HepG2 (cell line): ENCODE results near the gene LRRTM3.

Experiments used
- CTCF ChIP-seq: sonication (generic); formaldehyde crosslinking; IDR thresholded peaks from 2 replicates; pipeline ENCODE4 v1.5.0; 2020; ENCODE audit warnings: mild to moderate bottlenecking, missing genetic modification reagents, moderate library complexity
- EP300 ChIP-seq, 3 experiments: sonication (generic) in 1 of 3; formaldehyde crosslinking in 1 of 3; IDR thresholded peaks; 2 replicates each; pipeline versions ENCODE4 v1.5.1 to v1.6.1; 2011 to 2020; ENCODE audit warnings: low read depth in 2 of 3, low read length in 2 of 3, borderline replicate concordance in 1 of 3, improper control_type of control experiment in 1 of 3, mild to moderate bottlenecking in 1 of 3, missing genetic modification reagents in 1 of 3, moderate library complexity in 1 of 3
- FOXJ3 ChIP-seq: sonication (generic); formaldehyde crosslinking; IDR thresholded peaks from 2 replicates; pipeline ENCODE4 v1.4.0; 2020; ENCODE audit warnings: missing genetic modification reagents, mild to moderate bottlenecking, borderline replicate concordance
- GATA4 ChIP-seq: sonication (generic); IDR thresholded peaks from 2 replicates; pipeline ENCODE4 v1.6.1; 2016; ENCODE audit warnings: antibody characterized with exemption, low read depth, borderline replicate concordance
- MAX ChIP-seq: IDR thresholded peaks from 2 replicates; pipeline ENCODE4 v1.6.1; 2012; ENCODE audit warnings: inconsistent platforms
- POGZ ChIP-seq: sonication (generic); formaldehyde crosslinking; IDR thresholded peaks from 2 replicates; pipeline ENCODE4 v1.4.0; 2020; ENCODE audit warnings: mild to moderate bottlenecking, missing genetic modification reagents
- POLR2A ChIP-seq, 2 experiments: IDR thresholded peaks; 2 replicates each; pipeline ENCODE4 v1.6.1; 2011; ENCODE audit warnings: low read depth in 2 of 2, low read length in 2 of 2, mild to moderate bottlenecking in 1 of 2, moderate library complexity in 1 of 2; ENCODE audit not compliant: insufficient read depth in 1 of 2
- RARA ChIP-seq: IDR thresholded peaks from 2 replicates; pipeline ENCODE4 v1.6.1; 2016; ENCODE audit warnings: missing genetic modification reagents, missing compliant biosample characterization
- ZBTB49 ChIP-seq: sonication (generic); formaldehyde crosslinking; IDR thresholded peaks from 2 replicates; pipeline ENCODE4 v1.4.0; 2020; ENCODE audit warnings: missing genetic modification reagents, borderline replicate concordance

- TF ChIP-seq GATA4, result no peak
- TF ChIP-seq EP300 (IDR thresholded peaks at IDR 0.05; ENCODE audit: low read depth in 2 of 2, low read length in 2 of 2), result no peak
- TF ChIP-seq EP300 (CRISPR knock-in tag; IDR thresholded peaks at IDR 0.05; ENCODE audit: borderline replicate concordance), result no peak
- no peak for TF ChIP-seq RARA
- TF ChIP-seq CTCF, result no peak
- TF ChIP-seq ZBTB49, result no peak
- no peak for TF ChIP-seq FOXJ3 (CRISPR knock-in tag)
- no peak for TF ChIP-seq MAX
- no peak for TF ChIP-seq POLR2A (IDR thresholded peaks at IDR 0.05; ENCODE audit: insufficient read depth in 1 of 2, low read depth in 2 of 2, low read length in 2 of 2)
- no peak for TF ChIP-seq POGZ (CRISPR knock-in tag)
These were observed 78.9 kb downstream of the LRRTM3 start for GRCh38 chr10:67004690-67005089.
